ENCODE measurements around the gene MAGEA4.

DNA sequence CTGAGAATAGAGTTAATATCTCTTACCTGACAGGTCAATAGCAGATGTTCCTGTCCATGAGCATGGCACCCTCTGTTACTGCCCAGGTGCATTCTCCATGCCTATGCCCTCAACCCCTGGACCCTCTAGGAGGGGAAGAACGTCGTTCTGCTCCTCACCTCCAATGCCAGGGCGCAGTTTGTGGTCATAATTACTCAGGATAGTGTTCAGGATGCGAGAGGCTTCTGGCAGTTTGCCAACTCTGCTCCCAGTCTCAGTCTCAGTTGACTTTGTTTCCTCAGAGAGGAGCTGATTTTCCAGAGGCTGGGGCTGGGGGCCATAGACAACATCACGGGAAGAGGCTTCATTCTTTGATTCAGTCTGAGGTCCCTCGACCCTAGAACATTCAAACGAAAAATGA is 57.3 kb downstream of the MAGEA4 start:
- TF ChIP-seq POLR2A (IDR thresholded peaks at IDR 0.05) = no peak
- no peak for TF ChIP-seq CTCF (IDR thresholded peaks at IDR 0.05)

All from adrenal gland (tissue), 5 donors.